Right lung (tissue), 5 donors: ENCODE measurements around the gene SUSD6. TPM values are rescaled to one million over a fixed set of nuclear protein-coding genes. Genes with fewer than 3 reads are reported as not detected.
"Not testable (repeated sequence)": the region's sequence is repeated elsewhere in the genome, so short reads cannot be mapped to it uniquely, and the experiment has no call there.

Experiments
- DNase-seq, 2 donors: peaks; one replicate each; pipeline ENCODE4 v3.0.0-alpha.2; 2013
- polyA plus RNA-seq, 5 donors: library from polyadenylated mRNA; unstranded; fragments of 120-200 nt; gene quantifications; one replicate each; pipeline versions ENCODE4 v1.2.1 to v1.2.3, GENCODE V29; 2013; ENCODE audit warnings: inconsistent platforms in 1 of 5, low replicate concordance in 1 of 5; ENCODE audit not compliant: insufficient read length in 5 of 5, insufficient read depth in 1 of 5

SUSD6 gene
- polyA plus RNA-seq, 5 donors, result 23.6 to 36.9 (median 29.3) TPM

- DNase-seq, result no peak
Observed at GRCh38 chr14:69711477-69711876, 100.1 kb downstream of the SUSD6 start.

GRCh38 chr14:69711881-69712560 is 100.6 kb downstream of the SUSD6 start:
- no peak for DNase-seq

GRCh38 chr14:69712599-69713088 is 101.2 kb downstream of the SUSD6 start:
- no peak for DNase-seq

DNA sequence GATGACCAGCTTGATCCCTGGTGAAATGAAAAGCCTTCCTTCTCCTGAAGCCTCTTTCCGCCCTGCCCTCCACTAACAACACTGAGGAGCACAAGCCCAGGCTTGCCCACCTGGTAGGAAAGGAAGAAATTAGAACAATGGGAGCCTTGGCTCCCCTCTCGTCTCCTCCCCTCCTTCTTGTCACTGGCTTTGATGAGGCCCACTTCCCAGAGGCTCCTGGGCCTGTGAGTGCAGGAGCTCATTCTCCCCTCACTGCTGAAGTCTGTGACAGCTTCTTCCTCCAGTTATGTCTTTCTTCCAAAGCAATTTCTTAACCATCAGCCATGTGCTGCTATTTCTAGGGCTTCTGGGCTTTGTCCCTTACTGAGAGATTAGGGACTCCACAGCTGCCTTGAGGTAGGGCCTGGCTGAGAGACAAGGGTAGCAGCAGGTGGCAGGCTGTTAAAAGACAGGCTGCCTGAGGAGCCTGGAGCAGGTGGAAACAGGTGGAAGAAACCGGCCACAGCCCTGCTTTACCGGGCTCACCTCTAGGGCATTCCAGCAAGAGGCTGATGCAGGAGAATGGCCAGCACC is 101.9 kb downstream of the SUSD6 start:
- DNase-seq, result no peak

DNA sequence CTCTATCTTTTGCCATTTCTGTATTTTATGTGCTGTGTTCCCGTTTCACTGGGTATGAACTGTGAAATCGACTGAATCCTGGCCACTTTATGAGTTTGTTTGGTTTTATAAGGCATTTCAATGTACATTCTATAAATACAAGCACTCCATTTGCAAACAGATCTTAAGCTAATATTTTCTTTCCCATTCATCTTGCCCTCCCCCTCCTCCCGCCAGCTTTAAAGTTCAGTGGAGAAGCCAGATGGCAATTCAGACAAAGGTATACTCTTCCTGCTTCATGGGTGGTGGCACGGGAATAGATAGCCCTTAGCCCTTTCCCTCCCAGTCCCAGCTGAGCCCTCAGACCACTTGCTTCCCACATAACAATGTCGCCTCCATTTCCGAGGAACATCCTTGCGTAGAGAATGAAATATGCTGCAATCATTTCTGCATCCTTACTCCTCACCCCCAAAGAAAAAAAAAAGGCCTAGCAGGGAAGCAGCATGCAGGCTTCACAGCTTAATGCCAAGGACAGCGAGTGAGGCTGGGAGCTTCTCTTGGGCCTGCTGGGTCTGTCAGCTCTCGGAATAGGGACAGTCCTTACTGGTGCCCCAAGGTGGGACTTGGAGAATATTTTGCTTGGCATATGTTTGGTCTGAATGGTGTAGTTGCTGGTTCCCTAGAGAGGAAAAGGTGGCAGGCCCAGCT is 102.7 kb downstream of the SUSD6 start:
- no peak for DNase-seq

GRCh38 chr14:69715725-69716477 is 104.5 kb downstream of the SUSD6 start:
- peak; percentile 85 to 86 for DNase-seq

DNA sequence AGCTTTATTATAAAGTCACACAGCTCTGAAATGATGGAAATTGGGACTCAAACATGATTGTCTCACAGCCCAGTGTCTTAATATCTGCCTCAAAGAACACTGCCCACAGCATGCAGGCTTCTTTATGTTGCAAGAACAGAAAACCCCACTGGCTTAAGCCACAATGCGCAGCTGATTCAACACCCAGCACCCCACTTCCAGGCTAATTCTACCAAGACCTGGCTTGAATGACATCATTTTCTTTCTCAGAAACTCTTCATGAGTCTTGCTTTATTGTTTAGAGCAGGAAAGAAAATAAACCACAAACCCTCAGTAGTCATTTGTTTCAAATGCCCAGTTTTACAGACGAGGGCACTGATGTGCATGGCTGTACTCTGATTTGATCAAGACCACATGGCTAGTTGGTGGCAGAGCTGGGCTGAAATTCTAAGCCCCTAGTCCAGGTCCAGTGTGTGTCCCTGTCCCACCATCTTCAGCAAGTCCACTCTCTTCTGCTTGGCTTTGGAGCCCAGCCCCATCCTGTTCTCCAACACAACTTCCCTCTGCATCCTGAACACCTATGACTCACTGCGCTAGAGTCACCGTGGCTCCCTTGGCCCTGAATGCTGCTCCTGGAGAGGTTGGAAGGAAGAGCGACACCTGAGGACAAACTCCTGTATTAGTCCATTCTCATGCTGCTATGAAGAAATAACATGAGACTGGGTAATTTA is 105.2 kb downstream of the SUSD6 start:
- DNase-seq, result no peak

- DNase-seq, result not testable (repeated sequence)
Observed at GRCh38 chr14:69718614-69719013, 107.2 kb downstream of the SUSD6 start.

GRCh38 chr14:69719501-69719951 is 108.1 kb downstream of the SUSD6 start:
- no peak for DNase-seq

DNA sequence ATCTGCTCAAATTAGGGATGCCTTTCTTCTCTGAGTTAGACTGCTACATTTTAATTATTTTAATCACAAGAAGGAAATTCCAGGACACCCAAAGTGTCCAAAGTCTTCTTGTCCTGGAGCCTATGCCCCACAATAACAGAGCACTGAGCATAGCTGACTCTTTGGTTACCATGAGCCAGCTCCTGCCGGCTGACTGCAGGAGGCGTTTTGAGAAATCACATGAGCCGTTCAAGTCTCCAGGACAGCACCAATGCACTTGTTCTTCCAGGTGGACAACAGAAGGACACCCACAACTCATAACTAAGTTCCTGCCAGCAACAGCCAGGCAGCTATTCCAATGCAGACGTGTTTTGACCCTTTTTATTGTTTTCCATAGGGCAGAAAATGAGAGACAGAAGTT is 109.5 kb downstream of the SUSD6 start:
- no peak for DNase-seq

DNA sequence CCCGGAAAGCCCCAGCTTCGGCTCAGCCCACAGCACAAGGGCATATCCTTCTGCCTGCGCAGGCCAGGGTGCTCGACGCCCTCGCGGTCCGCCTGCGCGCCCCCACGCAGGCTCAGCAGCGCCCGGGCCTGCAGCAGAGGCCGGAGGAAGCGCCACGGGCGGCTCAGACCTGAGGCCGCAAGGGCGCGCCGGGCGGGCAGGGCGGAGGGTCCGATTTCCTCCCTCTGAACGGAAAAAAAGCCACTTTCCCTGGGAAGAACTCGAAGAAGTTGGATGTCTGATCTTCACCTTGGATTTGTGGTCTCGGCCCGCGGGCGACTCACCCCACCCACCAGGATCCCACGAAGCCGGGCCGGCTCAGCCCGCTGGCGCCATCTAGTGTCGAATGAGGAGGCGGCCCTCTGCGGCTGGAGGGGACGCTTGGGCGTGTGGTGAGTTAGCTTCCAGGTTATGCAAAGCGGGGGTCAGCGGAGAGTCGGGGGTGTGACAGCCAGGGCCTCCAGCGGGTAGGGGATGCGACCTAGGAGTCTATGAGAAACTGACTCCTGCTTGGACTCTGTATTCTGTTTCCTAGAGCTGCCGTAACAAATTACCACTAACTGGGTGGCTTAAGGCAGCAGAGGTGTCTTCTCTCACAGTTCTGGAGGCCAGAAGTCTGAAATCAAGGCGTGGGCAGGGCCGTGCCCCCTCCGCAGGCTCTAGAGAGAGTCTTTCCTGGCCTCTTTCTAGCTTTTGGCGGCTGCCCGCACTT is 115.5 kb downstream of the SUSD6 start:
- DNase-seq, result peak; percentile 72 to 73

- DNase-seq, result no peak
Observed at GRCh38 chr14:69727860-69728259, 116.5 kb downstream of the SUSD6 start.

- not testable (repeated sequence) for DNase-seq
Observed at GRCh38 chr14:69731919-69732598, 120.7 kb downstream of the SUSD6 start.

- DNase-seq, result not testable (repeated sequence)
Observed at GRCh38 chr14:69736405-69736804, 125.0 kb downstream of the SUSD6 start.

GRCh38 chr14:69741055-69741454 is 129.7 kb downstream of the SUSD6 start:
- no peak for DNase-seq

- no peak for DNase-seq
Observed at GRCh38 chr14:69749956-69750355, 138.6 kb downstream of the SUSD6 start.

DNA sequence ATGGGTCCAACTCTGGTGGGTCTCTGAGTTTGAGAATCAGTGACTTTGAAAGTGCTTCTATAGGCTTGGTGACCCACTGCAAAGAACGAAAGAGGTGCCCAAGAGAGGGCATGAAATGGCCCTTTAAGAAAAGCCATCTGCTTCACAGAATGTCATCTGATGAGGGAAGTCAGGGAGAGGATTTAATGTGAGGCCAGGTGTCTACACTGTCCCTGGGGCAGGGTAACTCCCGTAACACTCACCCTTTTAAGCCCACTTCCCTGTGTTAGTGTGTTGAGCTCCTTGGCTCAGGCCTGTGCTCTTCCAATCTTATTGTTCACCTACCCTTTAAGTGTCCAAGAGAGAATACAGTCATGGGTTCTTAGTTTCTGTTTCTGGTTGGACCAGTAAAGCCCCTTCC is 139.1 kb downstream of the SUSD6 start:
- no peak for DNase-seq

- no peak for DNase-seq
Observed at GRCh38 chr14:69752773-69753172, 141.4 kb downstream of the SUSD6 start.

GRCh38 chr14:69753860-69754259 is 142.5 kb downstream of the SUSD6 start:
- DNase-seq, result no peak

- DNase-seq, result no peak
Observed at GRCh38 chr14:69754487-69754886, 143.1 kb downstream of the SUSD6 start.
